Stimulated activated naive B cell treated with anti-CD40 and anti-IgM and Interleukin-4, amounts not matched to agents 10 μg/mL and 1 μg/mL and 100 μg/mL, for 72 hours (primary cell): ENCODE data around the gene CEACAM6.
"Not testable (repeated sequence)": the region's sequence is repeated elsewhere in the genome, so short reads cannot be mapped to it uniquely, and the experiment has no call there.

Source experiments
- ATAC-seq, 2 donors: fragments of 150-1000 bp; cut with Tn5 transposase; replicated peaks; 2 replicates each; pipeline ENCODE4 v1.10.0; 2021; ENCODE audit warnings: moderate library complexity in 1 of 2
- DNase-seq: peaks from one replicate; pipeline ENCODE4 v3.0.0; 2021
- H3K27ac Mint-ChIP-seq: one replicate; pipeline ENCODE4 v1.8.0; 2022; ENCODE audit warnings: mild to moderate bottlenecking, mixed read lengths
- H3K27me3 Mint-ChIP-seq, 2 donors: one replicate each; pipeline ENCODE4 v1.8.0; 2022; ENCODE audit warnings: mixed read lengths in 2 of 2
- H3K36me3 Mint-ChIP-seq, 2 donors: one replicate each; pipeline ENCODE4 v1.8.0; 2022; ENCODE audit warnings: mixed read lengths in 2 of 2, mild to moderate bottlenecking in 1 of 2
- H3K4me1 Mint-ChIP-seq, 2 donors: one replicate each; pipeline ENCODE4 v1.8.0; 2022; ENCODE audit warnings: mixed read lengths in 2 of 2, mild to moderate bottlenecking in 1 of 2
- H3K4me3 Mint-ChIP-seq, 2 donors: one replicate each; pipeline ENCODE4 v1.8.0; 2022; ENCODE audit warnings: mild to moderate bottlenecking in 2 of 2, mixed read lengths in 2 of 2, moderate library complexity in 1 of 2
- H3K9me3 Mint-ChIP-seq, 2 donors: one replicate each; pipeline ENCODE4 v1.8.0; 2022; ENCODE audit warnings: mixed read lengths in 2 of 2, mild to moderate bottlenecking in 1 of 2

CEACAM6 gene

GRCh38 chr19:41755328-41755913, at the start of gene CEACAM6:
CEACAM6 (plus strand) TSS chr19:41755530; CDS start chr19:41755639, 109 bp downstream.
- Mint-ChIP-seq H3K4me1 (peaks cover 4 to 5% of the 10 kb centered on the region in 2 donors), H3K9me3 (no peaks in the 10 kb centered on the region), H3K27me3 (peaks cover 5 to 20% of the 10 kb centered on the region in 2 donors), H3K4me3 (no peak within 1 kb of the TSS), H3K27ac (no peak within 1 kb of the TSS), H3K36me3 (no peaks in the 10 kb centered on the region)
- DNase-seq = no peak
- ATAC-seq = no peak

GRCh38 chr19:41706741-41707501, 48.4 kb upstream of the CEACAM6 start:
- Mint-ChIP-seq H3K9me3 (no peaks in the 10 kb centered on the region), H3K27ac (no peak overlapping the region), H3K27me3 (peaks cover 56 to 69% of the 10 kb centered on the region in 2 donors), H3K4me1 (peaks cover 4 to 8% of the 10 kb centered on the region in 2 donors), H3K4me3 (peak overlapping the region; percentile 64 to 76), H3K36me3 (no peaks in the 10 kb centered on the region)
- DNase-seq = peak; percentile 43
- peak; percentile 88 to 91 for ATAC-seq

- H3K36me3 Mint-ChIP-seq = no peaks in the 10 kb centered on the region
- no peak for ATAC-seq
- no peak overlapping the region for H3K27ac Mint-ChIP-seq
- H3K4me1 Mint-ChIP-seq = peaks cover 4 to 8% of the 10 kb centered on the region in 2 donors
- no peak overlapping the region for H3K4me3 Mint-ChIP-seq
- no peak for DNase-seq
- peaks cover 56 to 72% of the 10 kb centered on the region in 2 donors for H3K27me3 Mint-ChIP-seq
- H3K9me3 Mint-ChIP-seq = no peaks in the 10 kb centered on the region
These were observed 47.9 kb upstream of the CEACAM6 start for GRCh38 chr19:41707502-41707812.

- H3K4me3 Mint-ChIP-seq = no peak overlapping the region
- H3K27me3 Mint-ChIP-seq = peaks cover 56 to 71% of the 10 kb centered on the region in 2 donors
- DNase-seq (no peak), ATAC-seq (no peak)
- H3K9me3 Mint-ChIP-seq = no peaks in the 10 kb centered on the region
- H3K4me1 Mint-ChIP-seq = peaks cover 4 to 8% of the 10 kb centered on the region in 2 donors
- no peak overlapping the region for H3K27ac Mint-ChIP-seq
- H3K36me3 Mint-ChIP-seq = no peaks in the 10 kb centered on the region
These were observed 47.4 kb upstream of the CEACAM6 start for GRCh38 chr19:41707871-41708371.

- DNase-seq = no peak
- Mint-ChIP-seq H3K4me1 (peaks cover 4 to 8% of the 10 kb centered on the region in 2 donors), H3K36me3 (no peaks in the 10 kb centered on the region), H3K27ac (no peak within 1 kb of the TSS), H3K27me3 (peaks cover 59 to 71% of the 10 kb centered on the region in 2 donors), H3K9me3 (no peaks in the 10 kb centered on the region), H3K4me3 (no peak within 1 kb of the TSS)
- no peak for ATAC-seq
These were observed 46.8 kb upstream of the CEACAM6 start, which contains the start of gene CEACAM5 for GRCh38 chr19:41708481-41708880. CEACAM5 (plus strand) TSS chr19:41708626; CDS start chr19:41708732, 106 bp downstream.

- peaks cover 56 to 69% of the 10 kb centered on the region in 2 donors for H3K27me3 Mint-ChIP-seq
- ATAC-seq, H3K27ac Mint-ChIP-seq: not testable (repeated sequence)
These were observed 45.8 kb upstream of the CEACAM6 start for GRCh38 chr19:41709516-41709915.

GRCh38 chr19:41709951-41710645, 45.2 kb upstream of the CEACAM6 start:
- Mint-ChIP-seq H3K27ac (no peak overlapping the region), H3K27me3 (peaks cover 55 to 73% of the 10 kb centered on the region in 2 donors), H3K4me3 (no peak overlapping the region), H3K36me3 (no peaks in the 10 kb centered on the region), H3K9me3 (no peaks in the 10 kb centered on the region), H3K4me1 (peaks cover 4 to 8% of the 10 kb centered on the region in 2 donors)
- DNase-seq (no peak), ATAC-seq (no peak)

More at GRCh38 chr19:41709516-41709915, 45.8 kb upstream of the CEACAM6 start:
- H3K4me1 Mint-ChIP-seq, DNase-seq, H3K36me3 Mint-ChIP-seq, H3K4me3 Mint-ChIP-seq, H3K9me3 Mint-ChIP-seq: not testable (repeated sequence)

- Mint-ChIP-seq H3K27ac (no peak overlapping the region), H3K4me1 (peaks cover 4 to 7% of the 10 kb centered on the region in 2 donors), H3K4me3 (no peak overlapping the region), H3K36me3 (no peaks in the 10 kb centered on the region), H3K27me3 (peaks cover 47 to 71% of the 10 kb centered on the region in 2 donors), H3K9me3 (no peaks in the 10 kb centered on the region)
- ATAC-seq (no peak), DNase-seq (no peak)
These were observed 43.7 kb upstream of the CEACAM6 start for GRCh38 chr19:41711376-41712261.

- ATAC-seq = no peak
- DNase-seq = no peak
- Mint-ChIP-seq H3K27ac (no peak overlapping the region), H3K27me3 (peaks cover 26 to 76% of the 10 kb centered on the region in 2 donors), H3K9me3 (no peaks in the 10 kb centered on the region), H3K4me1 (no peaks in the 10 kb centered on the region), H3K4me3 (no peak overlapping the region), H3K36me3 (no peaks in the 10 kb centered on the region)
These were observed 40.7 kb upstream of the CEACAM6 start for GRCh38 chr19:41714598-41714997.

- Mint-ChIP-seq H3K27ac (no peak overlapping the region), H3K4me1 (no peaks in the 10 kb centered on the region), H3K9me3 (no peaks in the 10 kb centered on the region), H3K4me3 (no peak overlapping the region), H3K36me3 (no peaks in the 10 kb centered on the region), H3K27me3 (peaks cover 22 to 59% of the 10 kb centered on the region in 2 donors)
- ATAC-seq = no peak
- no peak for DNase-seq
These were observed 36.6 kb upstream of the CEACAM6 start for GRCh38 chr19:41718761-41719160.

- no peaks in the 10 kb centered on the region for H3K9me3 Mint-ChIP-seq
- H3K4me3 Mint-ChIP-seq = no peak overlapping the region
- DNase-seq (no peak), ATAC-seq (no peak)
- H3K27ac Mint-ChIP-seq = no peak overlapping the region
- H3K36me3 Mint-ChIP-seq = no peaks in the 10 kb centered on the region
- no peaks in the 10 kb centered on the region for H3K4me1 Mint-ChIP-seq
- peaks cover 22 to 49% of the 10 kb centered on the region in 2 donors for H3K27me3 Mint-ChIP-seq
These were observed 35.2 kb upstream of the CEACAM6 start for GRCh38 chr19:41720103-41720502.

GRCh38 chr19:41726493-41726892, 28.8 kb upstream of the CEACAM6 start:
- no peaks in the 10 kb centered on the region for H3K36me3 Mint-ChIP-seq
- DNase-seq (no peak), ATAC-seq (no peak)
- H3K4me1 Mint-ChIP-seq = no peaks in the 10 kb centered on the region
- H3K9me3 Mint-ChIP-seq = no peaks in the 10 kb centered on the region
- H3K27ac Mint-ChIP-seq = no peak overlapping the region
- H3K4me3 Mint-ChIP-seq = no peak overlapping the region
- peaks cover 18 to 28% of the 10 kb centered on the region in 2 donors for H3K27me3 Mint-ChIP-seq

- Mint-ChIP-seq H3K4me3 (no peak overlapping the region), H3K9me3 (no peaks in the 10 kb centered on the region), H3K27me3 (peaks cover 16 to 40% of the 10 kb centered on the region in 2 donors), H3K27ac (no peak overlapping the region), H3K36me3 (no peaks in the 10 kb centered on the region), H3K4me1 (peaks cover 0 to 2% of the 10 kb centered on the region in 2 donors)
- no peak for DNase-seq
- no peak for ATAC-seq
These were observed 21.2 kb upstream of the CEACAM6 start for GRCh38 chr19:41734156-41734555.

- DNase-seq (no peak), ATAC-seq (no peak)
- H3K9me3 Mint-ChIP-seq = no peaks in the 10 kb centered on the region
- no peak overlapping the region for H3K4me3 Mint-ChIP-seq
- peaks cover 0 to 2% of the 10 kb centered on the region in 2 donors for H3K4me1 Mint-ChIP-seq
- no peaks in the 10 kb centered on the region for H3K36me3 Mint-ChIP-seq
- peaks cover 16 to 42% of the 10 kb centered on the region in 2 donors for H3K27me3 Mint-ChIP-seq
- H3K27ac Mint-ChIP-seq = no peak overlapping the region
These were observed 20.7 kb upstream of the CEACAM6 start for GRCh38 chr19:41734585-41734984.
